Endodermal cell (in vitro differentiated cells): ENCODE measurements around the gene MOGAT1. TPM values are rescaled to one million over a fixed set of nuclear protein-coding genes. Genes with fewer than 3 reads are reported as not detected.

Source experiments
- DNase-seq: peaks from one replicate; pipeline ENCODE4 v3.0.0-alpha.2; 2017
- H3K27ac ChIP-seq: 2 replicates; pipeline ENCODE4 v1.5.1; 2013; ENCODE audit warnings: mild to moderate bottlenecking, low read depth, low read length, moderate library complexity
- H3K27me3 ChIP-seq: 2 replicates; pipeline ENCODE4 v1.6.1; 2013; ENCODE audit warnings: mild to moderate bottlenecking, low read length, moderate library complexity; ENCODE audit not compliant: insufficient read depth, control insufficient read depth, poor library complexity, severe bottlenecking
- H3K36me3 ChIP-seq: 2 replicates; pipeline ENCODE4 v1.7.0; 2013; ENCODE audit warnings: mild to moderate bottlenecking, low read length, moderate library complexity; ENCODE audit not compliant: control insufficient read depth, insufficient read depth
- H3K4me1 ChIP-seq: one replicate; pipeline ENCODE4 v1.7.0; 2013; ENCODE audit warnings: low read length; ENCODE audit not compliant: control insufficient read depth, insufficient read depth
- H3K4me3 ChIP-seq: 2 replicates; pipeline ENCODE4 v1.5.1; 2013; ENCODE audit warnings: mild to moderate bottlenecking, low read length, moderate library complexity
- H3K9ac ChIP-seq: 2 replicates; pipeline ENCODE4 v1.6.1; 2013; ENCODE audit warnings: mild to moderate bottlenecking, low read length, moderate library complexity; ENCODE audit not compliant: poor library complexity, severe bottlenecking; ENCODE audit errors: extremely low read depth
- H3K9me3 ChIP-seq: 2 replicates; pipeline ENCODE4 v1.6.1; 2013; ENCODE audit warnings: mild to moderate bottlenecking, low read length, moderate library complexity; ENCODE audit not compliant: control insufficient read depth
- H3K27ac Mint-ChIP-seq: 2 replicates; pipeline ENCODE4 v1.8.0; 2020; ENCODE audit warnings: mixed read lengths
- H3K27me3 Mint-ChIP-seq: 2 replicates; pipeline ENCODE4 v1.8.0; 2021; ENCODE audit warnings: mild to moderate bottlenecking, mixed read lengths; ENCODE audit not compliant: insufficient read depth
- H3K36me3 Mint-ChIP-seq: 2 replicates; pipeline ENCODE4 v1.8.0; 2020; ENCODE audit warnings: low read depth, mixed read lengths
- H3K4me1 Mint-ChIP-seq: 2 replicates; pipeline ENCODE4 v1.8.0; 2020; ENCODE audit warnings: mixed read lengths
- H3K4me3 Mint-ChIP-seq: 2 replicates; pipeline ENCODE4 v1.8.0; 2020; ENCODE audit warnings: mild to moderate bottlenecking, moderate library complexity, mixed read lengths
- H3K9me3 Mint-ChIP-seq: 2 replicates; pipeline ENCODE4 v1.8.0; 2020; ENCODE audit warnings: mild to moderate bottlenecking, mixed read lengths
- WGBS, 2 experiments: methylation state at CpG; one replicate each; pipeline versions ENCODE4 v1.1.5 to v1.1.7; 2013; ENCODE audit warnings: missing lambda C conversion rate in 2 of 2, mixed read lengths in 1 of 2; ENCODE audit not compliant: insufficient coverage in 1 of 2, insufficient read length in 1 of 2; 5-methylcytosine and 5-hydroxymethylcytosine counted together
- total RNA-seq, 2 donors: library from RNA; stranded (reverse); fragmentation: NEBNext Ultra II Directional in 1 of 2; extraction: Animal tissue kit (Norgen Biotek cat#: 25700) in 1 of 2; gene quantifications; 2 replicates in 1 of 2; 3 replicates in 1 of 2; pipeline ENCODE4 v1.2.1, GENCODE V29; 2021
- TF ChIP-seq, protein P1 (sequence below): fragments of 200-600 bp; sonication (generic); conservative IDR thresholded peaks from 2 replicates; pipeline ENCODE4 v1.5.0; 2021; ENCODE audit warnings: antibody characterized with exemption, mild to moderate bottlenecking

The MOGAT1 gene
- total RNA-seq, 2 donors from 2014 or later = not detected

DNA sequence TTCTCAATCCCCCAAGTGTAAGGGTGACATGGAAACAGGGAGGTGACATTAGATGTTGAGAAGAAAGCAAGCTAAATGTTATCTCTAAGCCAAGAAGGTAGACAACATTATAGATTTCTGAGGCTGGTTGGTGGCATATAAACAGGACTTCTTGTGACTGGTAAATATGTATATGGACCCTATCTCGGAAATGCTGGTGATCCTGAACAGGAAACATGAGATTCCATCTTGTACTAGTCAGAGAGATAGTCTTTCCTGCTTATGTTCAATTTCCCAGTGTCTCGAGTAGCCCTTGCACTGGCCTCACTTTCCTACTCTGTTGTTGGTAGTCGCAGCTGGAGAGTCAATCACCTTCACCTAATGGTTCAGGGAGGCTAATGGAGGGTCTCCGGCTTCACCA, 26.8 kb downstream of the MOGAT1 start:
- Mint-ChIP-seq H3K4me1 (no peaks in the 10 kb centered on the region), H3K36me3 (no peaks in the 10 kb centered on the region), H3K27ac (no peak overlapping the region), H3K9me3 (peaks cover 3% of the 10 kb centered on the region), H3K27me3 (peaks cover 2% of the 10 kb centered on the region), H3K4me3 (no peak overlapping the region)
- Histone ChIP-seq H3K4me1 (no peaks in the 10 kb centered on the region), H3K36me3 (no peaks in the 10 kb centered on the region), H3K9ac (no peak overlapping the region), H3K27ac (no peak overlapping the region), H3K27me3 (no peaks in the 10 kb centered on the region), H3K4me3 (no peak overlapping the region), H3K9me3 (no peaks in the 10 kb centered on the region)
- TF ChIP-seq, protein P1, sequence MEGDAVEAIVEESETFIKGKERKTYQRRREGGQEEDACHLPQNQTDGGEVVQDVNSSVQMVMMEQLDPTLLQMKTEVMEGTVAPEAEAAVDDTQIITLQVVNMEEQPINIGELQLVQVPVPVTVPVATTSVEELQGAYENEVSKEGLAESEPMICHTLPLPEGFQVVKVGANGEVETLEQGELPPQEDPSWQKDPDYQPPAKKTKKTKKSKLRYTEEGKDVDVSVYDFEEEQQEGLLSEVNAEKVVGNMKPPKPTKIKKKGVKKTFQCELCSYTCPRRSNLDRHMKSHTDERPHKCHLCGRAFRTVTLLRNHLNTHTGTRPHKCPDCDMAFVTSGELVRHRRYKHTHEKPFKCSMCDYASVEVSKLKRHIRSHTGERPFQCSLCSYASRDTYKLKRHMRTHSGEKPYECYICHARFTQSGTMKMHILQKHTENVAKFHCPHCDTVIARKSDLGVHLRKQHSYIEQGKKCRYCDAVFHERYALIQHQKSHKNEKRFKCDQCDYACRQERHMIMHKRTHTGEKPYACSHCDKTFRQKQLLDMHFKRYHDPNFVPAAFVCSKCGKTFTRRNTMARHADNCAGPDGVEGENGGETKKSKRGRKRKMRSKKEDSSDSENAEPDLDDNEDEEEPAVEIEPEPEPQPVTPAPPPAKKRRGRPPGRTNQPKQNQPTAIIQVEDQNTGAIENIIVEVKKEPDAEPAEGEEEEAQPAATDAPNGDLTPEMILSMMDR = no peak
- DNase-seq = no peak
- 90 to 100% methylated on average over 1 to 4 of the region's 4 CpGs for WGBS, 2 experiments

DNA sequence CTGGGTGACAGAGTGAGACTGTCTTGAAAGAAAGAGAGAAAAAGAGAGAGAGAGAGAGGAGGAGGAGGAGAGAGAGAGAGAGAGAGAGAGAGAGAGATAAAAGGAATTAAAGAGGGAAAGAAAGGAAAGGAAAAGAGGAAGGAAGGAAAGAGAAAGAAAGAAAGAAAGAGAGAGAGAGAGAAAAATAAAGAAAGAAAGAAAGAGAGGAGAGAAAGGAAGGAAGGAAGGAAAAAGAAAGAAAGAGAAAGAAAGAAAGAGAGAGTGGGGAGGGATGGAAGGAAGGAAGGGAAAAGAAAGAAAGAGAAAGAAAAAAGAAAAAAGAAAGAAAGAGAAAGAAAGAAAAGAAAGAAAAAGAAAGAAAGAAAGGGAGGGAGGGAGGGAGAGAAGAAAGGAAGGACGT, 29.8 kb downstream of the MOGAT1 start:
- Mint-ChIP-seq H3K4me3 (no peak overlapping the region), H3K27ac (no peak overlapping the region)

DNA sequence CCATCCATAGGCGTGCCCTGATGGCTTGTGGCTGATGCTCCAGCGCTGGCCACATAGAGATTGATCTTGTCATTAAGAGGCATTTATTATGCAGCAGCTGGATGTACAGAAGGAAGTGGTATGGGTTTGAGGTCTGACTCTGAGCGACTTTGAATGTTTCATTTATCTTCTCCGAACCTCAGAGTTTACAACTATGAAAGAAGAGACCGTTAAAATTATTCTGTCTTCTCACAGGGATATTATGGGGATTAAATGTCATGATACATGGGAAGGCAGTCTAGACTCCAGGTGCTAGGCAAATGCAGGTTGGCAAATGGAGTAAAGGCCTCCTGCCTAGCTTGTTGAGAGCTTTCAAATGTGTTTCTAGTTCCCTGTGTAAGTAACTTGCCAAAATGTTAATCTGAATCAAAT, 30.3 kb downstream of the MOGAT1 start:
- Histone ChIP-seq H3K4me3 (no peak overlapping the region), H3K27me3 (no peaks in the 10 kb centered on the region), H3K9me3 (no peaks in the 10 kb centered on the region), H3K9ac (no peak overlapping the region), H3K4me1 (no peaks in the 10 kb centered on the region), H3K36me3 (no peaks in the 10 kb centered on the region), H3K27ac (no peak overlapping the region)
- TF ChIP-seq, protein P1 = no peak
- Mint-ChIP-seq H3K4me3 (no peak overlapping the region), H3K9me3 (no peaks in the 10 kb centered on the region), H3K27ac (no peak overlapping the region), H3K27me3 (peaks cover 4% of the 10 kb centered on the region), H3K4me1 (no peaks in the 10 kb centered on the region), H3K36me3 (no peaks in the 10 kb centered on the region)
- 83 to 90% methylated on average over 5 of the region's 5 CpGs for WGBS, 2 experiments
- no peak for DNase-seq

More for the DNA sequence above, 29.8 kb downstream of the MOGAT1 start:
- no peaks in the 10 kb centered on the region for H3K4me1 ChIP-seq
- no peak for DNase-seq
- H3K27me3 Mint-ChIP-seq = peaks cover 2% of the 10 kb centered on the region
- no peaks in the 10 kb centered on the region for H3K9me3 ChIP-seq
- no peak overlapping the region for H3K9ac ChIP-seq
- H3K27ac ChIP-seq = no peak overlapping the region
- no peaks in the 10 kb centered on the region for H3K9me3 Mint-ChIP-seq
- H3K4me3 ChIP-seq = no peak overlapping the region
- H3K27me3 ChIP-seq = no peaks in the 10 kb centered on the region
- TF ChIP-seq, protein P1 = no peak
- no peaks in the 10 kb centered on the region for H3K36me3 ChIP-seq
- no peaks in the 10 kb centered on the region for H3K36me3 Mint-ChIP-seq
- no peaks in the 10 kb centered on the region for H3K4me1 Mint-ChIP-seq
- 67 to 100% methylated on average over 1 of the region's 1 CpG for WGBS, 2 experiments
